NCI-H510A treated with DMSO at 0.1 percent for 48 hours (cell line): Measurements from ENCODE around the gene ADM.

Experiments
- DNase-seq: peaks from one replicate; lab custom pipeline; 2025; lab: John Stamatoyannopoulos, UW

The ADM gene

DNA sequence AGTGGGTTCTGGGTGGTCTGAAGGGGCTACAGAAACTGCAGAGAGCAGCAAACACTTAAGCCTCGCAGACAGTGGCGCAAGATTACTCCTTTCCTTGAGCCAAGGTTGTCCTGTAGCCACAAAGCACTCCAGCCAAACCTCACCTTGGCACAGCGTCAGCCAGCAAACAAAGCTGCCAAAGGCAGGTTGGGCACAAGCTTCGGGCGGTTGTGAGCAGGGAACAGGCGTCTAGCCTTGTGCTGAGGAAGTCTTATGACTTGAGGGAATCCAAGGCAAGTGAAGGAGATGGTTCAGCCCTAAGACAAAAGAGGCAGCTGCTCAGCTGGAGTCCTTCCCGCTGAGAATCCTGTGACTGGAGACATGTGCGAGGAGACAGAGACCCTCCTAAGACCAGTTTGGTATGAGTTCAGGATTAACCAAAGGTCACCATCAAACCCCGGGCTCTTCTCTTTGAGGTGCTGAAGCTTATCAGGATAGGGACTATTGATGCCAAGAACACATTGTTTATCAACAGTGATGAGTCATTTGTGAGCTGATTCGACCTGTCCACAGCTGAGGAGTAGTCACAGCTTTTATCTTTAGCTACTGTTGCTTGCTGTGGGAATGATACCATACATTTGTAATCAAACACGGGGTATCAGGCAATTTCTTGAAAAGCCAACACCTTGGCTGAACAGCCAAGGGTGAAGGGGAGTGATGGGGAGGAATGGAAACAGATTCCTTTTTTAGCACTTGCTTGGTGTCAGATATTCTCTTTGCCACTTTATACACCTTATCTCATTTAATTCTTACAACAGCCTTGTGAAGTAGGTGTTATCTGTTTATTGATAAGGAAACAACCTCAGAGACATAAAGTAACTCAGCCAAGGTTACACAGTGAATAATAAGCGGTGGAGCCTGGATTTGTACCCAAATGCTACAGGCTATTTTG, 4.6 kb downstream of the ADM start:
- no peak for DNase-seq

- no peak for DNase-seq
These were observed 5.5 kb downstream of the ADM start for GRCh38 chr11:10310301-10310841.

- no peak for DNase-seq
These were observed 6.9 kb downstream of the ADM start for GRCh38 chr11:10311802-10312201.

GRCh38 chr11:10314199-10315072, 9.6 kb downstream of the ADM start:
- DNase-seq, result peak; percentile 31

DNA sequence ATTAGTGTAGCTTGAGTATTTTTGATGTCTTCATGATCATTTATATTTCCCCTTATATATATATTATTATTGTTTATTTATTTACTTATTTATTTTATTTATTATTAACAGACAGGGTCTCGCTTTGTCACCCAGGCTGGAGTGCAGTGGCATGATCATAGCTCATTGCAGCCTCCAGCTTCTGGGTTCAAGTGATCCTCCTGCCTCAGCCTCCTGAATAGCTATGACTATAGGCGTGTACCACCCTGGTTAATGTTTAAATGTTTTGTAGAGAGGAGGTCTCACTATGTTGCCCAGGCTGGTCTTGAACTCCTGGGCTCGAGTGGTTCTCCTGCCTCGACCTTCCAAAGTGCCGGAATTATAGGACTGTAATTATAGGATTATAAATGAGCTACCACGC, 10.2 kb downstream of the ADM start:
- DNase-seq, result no peak

DNA sequence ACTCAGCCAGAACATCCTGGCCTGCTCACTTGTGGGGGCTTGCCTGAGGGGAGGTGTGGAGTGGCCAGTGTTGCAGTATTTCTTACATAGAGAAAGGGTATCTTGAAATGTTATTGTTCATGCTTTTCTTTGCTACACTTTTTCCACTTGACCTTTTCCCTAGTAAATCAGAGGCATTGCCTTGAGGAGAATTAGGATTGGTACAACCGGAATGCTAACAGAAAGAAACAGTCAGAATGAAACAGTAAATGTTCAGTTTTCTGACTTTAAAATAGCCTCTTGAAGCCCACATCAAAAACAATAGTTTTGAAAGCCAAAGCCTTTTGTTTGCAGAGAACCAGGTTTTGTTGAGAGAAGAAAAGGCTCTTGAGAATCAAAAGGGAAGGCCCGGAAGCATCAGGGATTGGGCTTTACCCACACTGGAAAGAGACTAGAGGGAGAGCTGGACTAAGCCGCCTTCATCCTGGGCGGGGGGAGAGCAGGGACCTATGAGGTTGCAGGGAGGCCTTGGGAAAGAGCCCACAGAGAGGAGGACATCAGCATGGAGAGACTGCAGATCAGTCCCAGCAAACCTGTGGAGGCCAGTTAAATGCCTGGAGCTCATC, 12.4 kb downstream of the ADM start:
- DNase-seq, result peak; percentile 33

DNA sequence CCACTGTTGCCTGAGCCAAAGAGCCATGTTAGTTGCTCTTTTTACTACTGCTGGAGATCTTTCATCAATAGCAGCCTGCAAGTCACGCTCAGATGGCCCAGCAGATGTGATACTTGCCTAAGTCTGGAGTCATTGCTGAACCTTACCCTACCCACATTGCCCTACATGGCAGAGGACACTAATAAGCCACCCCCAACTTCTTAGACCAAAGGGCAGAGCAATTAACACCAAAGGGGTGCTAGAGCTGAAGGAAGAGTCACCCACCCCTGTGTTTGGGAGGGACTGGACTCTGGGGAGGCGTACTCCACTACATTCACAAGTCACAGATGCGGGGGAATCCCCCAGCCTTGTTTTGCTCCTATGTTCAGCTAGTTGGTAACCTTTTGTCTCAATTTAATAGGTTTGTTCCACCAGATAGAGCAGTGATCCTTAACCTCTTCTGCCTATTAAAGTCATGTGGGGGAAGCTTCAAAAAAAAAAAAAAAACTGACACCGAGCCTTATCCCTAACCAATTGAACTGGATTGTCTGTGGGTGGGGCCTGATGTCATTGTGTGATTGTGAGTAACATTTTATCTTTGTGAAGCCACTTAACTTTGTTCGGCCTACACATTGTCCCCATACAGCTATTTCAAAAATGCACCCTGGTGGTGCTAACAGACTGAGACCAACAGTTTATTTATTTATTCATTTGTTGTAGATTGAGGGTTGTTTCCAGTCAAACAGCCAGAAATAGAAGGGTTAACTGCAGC, 13.1 kb downstream of the ADM start:
- DNase-seq, result no peak

- DNase-seq, result peak; percentile 51
These were observed 13.6 kb downstream of the ADM start for GRCh38 chr11:10318527-10318802.

DNA sequence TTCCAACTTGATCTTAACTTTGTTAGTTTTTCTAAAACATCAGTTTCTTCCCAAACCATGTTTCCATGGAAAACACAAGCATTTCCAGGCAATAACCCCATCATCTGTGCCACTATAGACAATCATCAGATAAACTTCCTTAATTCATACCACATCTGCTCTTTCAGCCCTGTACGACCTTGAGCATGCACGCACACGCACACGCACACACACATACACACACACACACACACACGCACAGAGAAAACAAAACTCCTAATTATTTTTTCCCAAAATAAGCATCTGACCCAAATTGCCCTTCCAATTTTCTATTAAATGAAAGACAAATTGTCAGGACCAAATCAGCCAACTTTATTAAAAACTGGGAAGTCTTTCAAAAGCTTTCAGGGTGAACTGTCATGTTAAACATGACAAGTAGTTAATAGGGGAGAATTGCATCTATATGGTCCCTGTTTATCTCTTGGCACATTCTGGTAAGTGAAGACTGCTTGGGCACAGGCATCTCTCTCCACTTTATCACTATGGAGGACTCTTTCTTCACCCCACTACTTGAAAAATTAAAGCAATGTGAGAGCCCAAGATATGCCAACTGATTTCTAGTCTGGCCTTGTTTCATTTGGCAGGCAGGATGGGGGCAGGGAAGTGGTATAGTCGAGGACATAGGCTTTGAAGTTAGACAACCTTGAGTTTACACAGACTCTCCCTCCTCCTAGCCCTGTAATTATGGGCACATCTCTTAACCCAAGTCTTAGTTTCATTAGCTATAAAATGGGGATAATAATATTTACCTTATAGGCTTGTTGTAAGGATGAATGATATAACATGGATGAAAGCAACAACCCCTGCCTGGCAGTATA, 15.1 kb downstream of the ADM start:
- no peak for DNase-seq

DNA sequence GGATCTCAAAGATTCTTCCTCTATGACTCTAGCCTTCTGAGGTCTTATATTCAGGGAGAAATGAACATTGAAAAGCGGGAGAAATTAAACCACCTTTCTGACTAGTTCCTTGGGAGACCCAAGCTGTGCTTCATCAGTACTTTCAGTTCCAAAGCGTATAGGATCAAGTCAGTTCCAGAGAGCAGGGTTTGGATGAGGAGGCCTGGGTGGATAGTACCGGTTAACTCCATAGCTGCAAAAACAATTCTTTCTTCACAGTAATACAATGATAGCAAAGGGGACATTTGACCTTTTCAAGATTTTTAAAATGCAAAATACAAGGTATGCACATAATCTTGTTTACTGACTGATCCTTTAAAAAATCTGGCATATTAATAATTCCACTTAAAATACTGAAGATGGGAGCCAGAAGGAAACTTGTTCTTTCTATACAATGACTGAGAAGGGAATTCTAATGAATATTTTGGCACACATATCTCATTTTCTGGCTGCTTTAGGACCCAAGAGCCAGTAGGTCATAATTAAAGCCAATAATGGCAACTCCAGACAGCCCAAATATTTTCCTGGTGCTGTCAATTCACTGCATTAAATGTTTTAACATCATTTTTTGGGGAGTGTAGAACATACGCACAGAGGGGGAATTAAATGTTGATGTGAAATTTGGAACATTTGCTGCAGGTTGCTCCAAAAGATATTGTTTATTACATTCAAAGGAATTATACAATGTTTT, 16.0 kb downstream of the ADM start:
- DNase-seq, result no peak

DNA sequence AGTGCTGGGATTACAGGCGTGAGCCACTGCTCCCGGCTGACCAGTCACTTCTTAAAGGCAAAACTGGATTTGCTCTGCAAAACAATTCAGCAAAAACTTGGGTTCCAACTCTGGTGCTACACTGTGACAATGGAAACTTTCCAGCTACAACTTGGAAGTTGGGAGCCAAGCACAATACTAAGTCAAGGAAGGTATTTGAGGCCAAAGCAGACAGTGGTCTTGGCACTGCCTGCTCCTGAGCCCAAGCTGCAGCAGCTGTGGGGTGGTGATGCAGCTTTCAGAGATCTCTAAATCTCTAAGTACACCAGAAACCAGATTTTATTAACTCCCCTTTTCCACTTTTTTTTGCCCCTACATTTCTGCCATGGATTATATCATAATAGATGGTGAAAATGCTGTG, 17.5 kb downstream of the ADM start:
- no peak for DNase-seq

- DNase-seq, result peak; percentile 37
These were observed 18.2 kb downstream of the ADM start for GRCh38 chr11:10322830-10323792.

GRCh38 chr11:10323793-10324170, 18.9 kb downstream of the ADM start:
- no peak for DNase-seq

- no peak for DNase-seq
These were observed 19.6 kb downstream of the ADM start for GRCh38 chr11:10324474-10324873.

GRCh38 chr11:10325277-10326011, 20.6 kb downstream of the ADM start:
- no peak for DNase-seq

GRCh38 chr11:10326012-10326964, 21.4 kb downstream of the ADM start:
- no peak for DNase-seq

- no peak for DNase-seq
These were observed 22.4 kb downstream of the ADM start for GRCh38 chr11:10327254-10327653.
